WTC11 (cell line): ENCODE results near the gene KIF13A. TPM values are rescaled to one million over a fixed set of nuclear protein-coding genes. Genes with fewer than 3 reads are reported as not detected.
"Not testable (repeated sequence)": the region's sequence is repeated elsewhere in the genome, so short reads cannot be mapped to it uniquely, and the experiment has no call there.

ENCODE experiments used
- ATAC-seq: fragments of 200-7000 bp; cut with Tn5 transposase; 2 replicates; pipeline ENCODE4 v1.10.0; 2021; ENCODE audit warnings: mild to moderate bottlenecking, moderate library complexity
- CTCF ChIA-PET: fragments of 300-600 bp; sonication (Branson Sonifier 250); formaldehyde crosslinking; loops from one replicate; lab custom pipeline; 2021; ENCODE audit warnings: antibody characterized with exemption; lab: Charles Lee
- POLR2A ChIA-PET: fragments of 350-600 bp; sonication (Branson Sonifier 250); formaldehyde crosslinking; loops from one replicate; lab custom pipeline; 2021; ENCODE audit warnings: antibody characterized with exemption; lab: Charles Lee
- DNase-seq: peaks from one replicate; pipeline ENCODE4 v3.0.0; 2021; ENCODE audit warnings: low spot score
- H3K27ac Mint-ChIP-seq: 2 replicates; pipeline ENCODE4 v1.8.0; 2021; ENCODE audit warnings: mixed read lengths
- H3K27me3 Mint-ChIP-seq: 2 replicates; pipeline ENCODE4 v1.8.0; 2021; ENCODE audit warnings: low read depth, mild to moderate bottlenecking, moderate library complexity, mixed read lengths
- H3K36me3 Mint-ChIP-seq: 2 replicates; pipeline ENCODE4 v1.8.0; 2021; ENCODE audit warnings: mixed read lengths
- H3K4me1 Mint-ChIP-seq: 2 replicates; pipeline ENCODE4 v1.8.0; 2022; ENCODE audit warnings: mixed read lengths
- H3K4me3 Mint-ChIP-seq: 2 replicates; pipeline ENCODE4 v1.8.0; 2021; ENCODE audit warnings: mild to moderate bottlenecking, moderate library complexity, mixed read lengths
- H3K9me3 Mint-ChIP-seq: 2 replicates; pipeline ENCODE4 v1.8.0; 2021; ENCODE audit warnings: mixed read lengths
- AR ChIP-seq: fragments of 250-450 bp; sonication (Bioruptor Pico); IDR thresholded peaks from 2 replicates; pipeline ENCODE4 v1.9.0; 2021; ENCODE audit warnings: mild to moderate bottlenecking
- ATF6 ChIP-seq: sonication (generic); formaldehyde crosslinking; IDR thresholded peaks from 2 replicates; pipeline ENCODE4 v1.8.1; 2023; ENCODE audit warnings: mild to moderate bottlenecking, missing genetic modification reagents
- E2F5 ChIP-seq: sonication (generic); formaldehyde crosslinking; IDR thresholded peaks from 2 replicates; pipeline ENCODE4 v1.8.1; 2022; ENCODE audit warnings: mild to moderate bottlenecking, moderate library complexity, missing genetic modification reagents
- FOXK1 ChIP-seq: sonication (generic); formaldehyde crosslinking; IDR thresholded peaks from 2 replicates; pipeline ENCODE4 v1.8.0; 2022; ENCODE audit warnings: mild to moderate bottlenecking, moderate library complexity, missing genetic modification reagents
- IRF2 ChIP-seq: sonication (generic); formaldehyde crosslinking; IDR thresholded peaks from 2 replicates; pipeline ENCODE4 v1.8.0; 2022; ENCODE audit warnings: low read depth, missing genetic modification reagents, borderline replicate concordance
- MYBL2 ChIP-seq: sonication (generic); formaldehyde crosslinking; IDR thresholded peaks from 2 replicates; pipeline ENCODE4 v1.8.1; 2023; ENCODE audit warnings: mild to moderate bottlenecking, moderate library complexity, missing genetic modification reagents
- NFE2L1 ChIP-seq: sonication (generic); formaldehyde crosslinking; IDR thresholded peaks from 2 replicates; pipeline ENCODE4 v1.8.1; 2023; ENCODE audit warnings: missing genetic modification reagents
- NFYB ChIP-seq: sonication (generic); formaldehyde crosslinking; conservative IDR thresholded peaks from 2 replicates; pipeline ENCODE4 v1.8.0; 2022; ENCODE audit warnings: low read depth, missing genetic modification reagents
- NR3C1 ChIP-seq: sonication (generic); formaldehyde crosslinking; conservative IDR thresholded peaks from 2 replicates; pipeline ENCODE4 v1.8.1; 2023; ENCODE audit warnings: low read depth, mild to moderate bottlenecking, missing genetic modification reagents
- OVOL2 ChIP-seq: fragments of 250-450 bp; sonication (Bioruptor Pico); IDR thresholded peaks from 2 replicates; pipeline ENCODE4 v1.9.0; 2021; ENCODE audit warnings: mild to moderate bottlenecking, borderline replicate concordance
- PREB ChIP-seq: sonication (generic); formaldehyde crosslinking; IDR thresholded peaks from 2 replicates; pipeline ENCODE4 v1.8.1; 2022; ENCODE audit warnings: mild to moderate bottlenecking, missing genetic modification reagents, moderate library complexity, borderline replicate concordance
- PRRX2 ChIP-seq: fragments of 250-450 bp; sonication (Bioruptor Pico); IDR thresholded peaks from 2 replicates; pipeline ENCODE4 v1.8.0; 2021; ENCODE audit warnings: mild to moderate bottlenecking
- RORB ChIP-seq: fragments of 250-450 bp; sonication (Bioruptor Pico); IDR thresholded peaks from 2 replicates; pipeline ENCODE4 v1.9.0; 2021; ENCODE audit warnings: mild to moderate bottlenecking
- ZNF317 ChIP-seq: sonication (generic); formaldehyde crosslinking; IDR thresholded peaks from 2 replicates; pipeline ENCODE4 v1.8.1; 2023; ENCODE audit warnings: low read depth, mild to moderate bottlenecking, moderate library complexity, missing genetic modification reagents, borderline replicate concordance
- ZNF396 ChIP-seq: fragments of 250-450 bp; sonication (Bioruptor Pico); IDR thresholded peaks from 2 replicates; pipeline ENCODE4 v1.8.0; 2021; ENCODE audit warnings: mild to moderate bottlenecking, moderate library complexity, borderline replicate concordance
- total RNA-seq: library from RNA; stranded (reverse); gene quantifications from 3 replicates; pipeline ENCODE4 v1.2.3, GENCODE V29; 2021
- TF ChIP-seq, protein P1 (sequence below): sonication (generic); formaldehyde crosslinking; IDR thresholded peaks from 2 replicates; pipeline ENCODE4 v1.8.0; 2022; ENCODE audit warnings: mild to moderate bottlenecking, missing genetic modification reagents
- TF ChIP-seq, protein P2 (sequence below): sonication (generic); formaldehyde crosslinking; IDR thresholded peaks from 2 replicates; pipeline ENCODE4 v1.8.1; 2023; ENCODE audit warnings: mild to moderate bottlenecking, moderate library complexity, missing genetic modification reagents
- TF ChIP-seq, protein P3 (sequence below): sonication (generic); formaldehyde crosslinking; IDR thresholded peaks from 2 replicates; pipeline ENCODE4 v1.8.1; 2023; ENCODE audit warnings: mild to moderate bottlenecking, missing genetic modification reagents
- TF ChIP-seq, protein P4 (sequence below): sonication (generic); formaldehyde crosslinking; IDR thresholded peaks from 2 replicates; pipeline ENCODE4 v1.8.1; 2022; ENCODE audit warnings: low read depth, mild to moderate bottlenecking, moderate library complexity, missing genetic modification reagents, borderline replicate concordance

The KIF13A gene
- total RNA-seq, 1 experiment from 2014 or later, result 32.7 TPM

DNA sequence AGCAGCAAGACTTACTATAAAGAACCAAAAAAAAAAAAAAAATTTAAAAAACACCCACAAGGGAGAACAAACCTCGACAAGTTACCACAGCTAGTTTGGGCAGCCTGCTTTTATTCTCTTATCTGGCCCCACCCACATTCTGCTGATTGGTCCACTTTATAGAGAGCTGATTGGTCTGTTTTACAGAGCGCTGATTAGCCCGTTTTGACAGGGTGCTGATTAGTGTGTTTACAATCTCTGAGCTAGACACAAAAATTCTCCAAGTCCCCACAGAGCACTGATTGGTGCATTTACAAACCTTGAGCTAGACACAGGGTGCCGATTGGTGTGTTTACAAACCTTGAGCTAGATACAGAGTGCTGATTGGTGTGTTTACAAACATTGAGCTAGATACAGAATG, 31.7 kb upstream of the KIF13A start:
- CTCF ChIA-PET, H3K27ac Mint-ChIP-seq, ATAC-seq, H3K36me3 Mint-ChIP-seq, H3K27me3 Mint-ChIP-seq, DNase-seq, H3K4me3 Mint-ChIP-seq, H3K9me3 Mint-ChIP-seq: not testable (repeated sequence)
- TF ChIP-seq NFYB (CRISPR knock-in tag), result peak; percentile 74
- POLR2A ChIA-PET, result interaction anchor here (0.7 kb wide), 1 partner anchor 388 kb away, joined by 4 read pairs; no protein-coding TSS in a partner anchor
- peaks cover 61% of the 10 kb centered on the region for H3K4me1 Mint-ChIP-seq

GRCh38 chr6:18016698-18017097, 29.3 kb upstream of the KIF13A start:
- POLR2A ChIA-PET, result no interaction called here
- ATAC-seq, result no peak
- no peaks in the 10 kb centered on the region; the same call in 1 of the 2 replicates for H3K36me3 Mint-ChIP-seq

More at GRCh38 chr6:18016698-18017097, 29.3 kb upstream of the KIF13A start:
- CTCF ChIA-PET, result interaction anchor here (1.7 kb wide), 1 partner anchor 105 kb away, joined by 6 read pairs; the partner anchor contains the start of gene NHLRC1
- Mint-ChIP-seq H3K27me3 (no peaks in the 10 kb centered on the region), H3K4me1 (peaks cover 37% of the 10 kb centered on the region), H3K9me3 (peaks cover 6% of the 10 kb centered on the region), H3K27ac (no peak overlapping the region), H3K4me3 (no peak overlapping the region)
- TF ChIP-seq E2F5 (CRISPR knock-in tag), result no peak
- no peak for TF ChIP-seq NFE2L1 (CRISPR knock-in tag)
- TF ChIP-seq ATF6 (CRISPR knock-in tag), result no peak
- no peak for TF ChIP-seq MYBL2 (CRISPR knock-in tag)
- TF ChIP-seq ZNF396 (CRISPR knock-in tag), result no peak
- no peak for TF ChIP-seq NR3C1 (CRISPR knock-in tag)
- TF ChIP-seq, protein P1, sequence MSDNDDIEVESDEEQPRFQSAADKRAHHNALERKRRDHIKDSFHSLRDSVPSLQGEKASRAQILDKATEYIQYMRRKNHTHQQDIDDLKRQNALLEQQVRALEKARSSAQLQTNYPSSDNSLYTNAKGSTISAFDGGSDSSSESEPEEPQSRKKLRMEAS, result no peak
- TF ChIP-seq, protein P2, sequence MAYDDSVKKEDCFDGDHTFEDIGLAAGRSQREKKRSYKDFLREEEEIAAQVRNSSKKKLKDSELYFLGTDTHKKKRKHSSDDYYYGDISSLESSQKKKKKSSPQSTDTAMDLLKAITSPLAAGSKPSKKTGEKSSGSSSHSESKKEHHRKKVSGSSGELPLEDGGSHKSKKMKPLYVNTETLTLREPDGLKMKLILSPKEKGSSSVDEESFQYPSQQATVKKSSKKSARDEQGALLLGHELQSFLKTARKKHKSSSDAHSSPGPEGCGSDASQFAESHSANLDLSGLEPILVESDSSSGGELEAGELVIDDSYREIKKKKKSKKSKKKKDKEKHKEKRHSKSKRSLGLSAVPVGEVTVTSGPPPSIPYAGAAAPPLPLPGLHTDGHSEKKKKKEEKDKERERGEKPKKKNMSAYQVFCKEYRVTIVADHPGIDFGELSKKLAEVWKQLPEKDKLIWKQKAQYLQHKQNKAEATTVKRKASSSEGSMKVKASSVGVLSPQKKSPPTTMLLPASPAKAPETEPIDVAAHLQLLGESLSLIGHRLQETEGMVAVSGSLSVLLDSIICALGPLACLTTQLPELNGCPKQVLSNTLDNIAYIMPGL (CRISPR knock-in tag), result no peak
- TF ChIP-seq ZNF317 (CRISPR knock-in tag), result no peak
- TF ChIP-seq AR (CRISPR knock-in tag), result no peak
- no peak for TF ChIP-seq RORB (CRISPR knock-in tag)
- TF ChIP-seq IRF2 (CRISPR knock-in tag), result no peak
- TF ChIP-seq, protein P3, sequence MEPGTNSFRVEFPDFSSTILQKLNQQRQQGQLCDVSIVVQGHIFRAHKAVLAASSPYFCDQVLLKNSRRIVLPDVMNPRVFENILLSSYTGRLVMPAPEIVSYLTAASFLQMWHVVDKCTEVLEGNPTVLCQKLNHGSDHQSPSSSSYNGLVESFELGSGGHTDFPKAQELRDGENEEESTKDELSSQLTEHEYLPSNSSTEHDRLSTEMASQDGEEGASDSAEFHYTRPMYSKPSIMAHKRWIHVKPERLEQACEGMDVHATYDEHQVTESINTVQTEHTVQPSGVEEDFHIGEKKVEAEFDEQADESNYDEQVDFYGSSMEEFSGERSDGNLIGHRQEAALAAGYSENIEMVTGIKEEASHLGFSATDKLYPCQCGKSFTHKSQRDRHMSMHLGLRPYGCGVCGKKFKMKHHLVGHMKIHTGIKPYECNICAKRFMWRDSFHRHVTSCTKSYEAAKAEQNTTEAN (CRISPR knock-in tag), result no peak
- TF ChIP-seq PRRX2, result no peak
- TF ChIP-seq PREB (CRISPR knock-in tag), result no peak
- no peak for TF ChIP-seq FOXK1 (CRISPR knock-in tag)
- TF ChIP-seq, protein P4, sequence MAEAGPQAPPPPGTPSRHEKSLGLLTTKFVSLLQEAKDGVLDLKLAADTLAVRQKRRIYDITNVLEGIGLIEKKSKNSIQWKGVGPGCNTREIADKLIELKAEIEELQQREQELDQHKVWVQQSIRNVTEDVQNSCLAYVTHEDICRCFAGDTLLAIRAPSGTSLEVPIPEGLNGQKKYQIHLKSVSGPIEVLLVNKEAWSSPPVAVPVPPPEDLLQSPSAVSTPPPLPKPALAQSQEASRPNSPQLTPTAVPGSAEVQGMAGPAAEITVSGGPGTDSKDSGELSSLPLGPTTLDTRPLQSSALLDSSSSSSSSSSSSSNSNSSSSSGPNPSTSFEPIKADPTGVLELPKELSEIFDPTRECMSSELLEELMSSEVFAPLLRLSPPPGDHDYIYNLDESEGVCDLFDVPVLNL, result no peak
- no peak for TF ChIP-seq OVOL2 (CRISPR knock-in tag)
- no peak for DNase-seq
